Astrocyte of the spinal cord (primary cell): ENCODE data around the gene APLP2.
A peak's percentile ranks its signal among the peaks of the same experiment; 100 is the strongest.
"Not testable (repeated sequence)": the region's sequence is repeated elsewhere in the genome, so short reads cannot be mapped to it uniquely, and the experiment has no call there.

Experiments
- DNase-seq: peaks from one replicate; pipeline ENCODE4 v3.0.0; 2011; ENCODE audit warnings: low read depth, low spot score
- H3K4me3 ChIP-seq: 2 replicates; pipeline ENCODE4 v1.5.1; 2011; ENCODE audit warnings: low read depth, mild to moderate bottlenecking, low read length, moderate library complexity
- CTCF ChIP-seq: IDR thresholded peaks from 2 replicates; pipeline ENCODE4 v1.5.1; 2012; ENCODE audit warnings: low read depth, mild to moderate bottlenecking, low read length, inconsistent platforms
- in situ Hi-C: cut with HindIII; loops from 2 replicates; pipeline ENCODE4 v1.10.0; 2017; ENCODE audit warnings: low sequenced_read_pairs

The APLP2 gene

DNA sequence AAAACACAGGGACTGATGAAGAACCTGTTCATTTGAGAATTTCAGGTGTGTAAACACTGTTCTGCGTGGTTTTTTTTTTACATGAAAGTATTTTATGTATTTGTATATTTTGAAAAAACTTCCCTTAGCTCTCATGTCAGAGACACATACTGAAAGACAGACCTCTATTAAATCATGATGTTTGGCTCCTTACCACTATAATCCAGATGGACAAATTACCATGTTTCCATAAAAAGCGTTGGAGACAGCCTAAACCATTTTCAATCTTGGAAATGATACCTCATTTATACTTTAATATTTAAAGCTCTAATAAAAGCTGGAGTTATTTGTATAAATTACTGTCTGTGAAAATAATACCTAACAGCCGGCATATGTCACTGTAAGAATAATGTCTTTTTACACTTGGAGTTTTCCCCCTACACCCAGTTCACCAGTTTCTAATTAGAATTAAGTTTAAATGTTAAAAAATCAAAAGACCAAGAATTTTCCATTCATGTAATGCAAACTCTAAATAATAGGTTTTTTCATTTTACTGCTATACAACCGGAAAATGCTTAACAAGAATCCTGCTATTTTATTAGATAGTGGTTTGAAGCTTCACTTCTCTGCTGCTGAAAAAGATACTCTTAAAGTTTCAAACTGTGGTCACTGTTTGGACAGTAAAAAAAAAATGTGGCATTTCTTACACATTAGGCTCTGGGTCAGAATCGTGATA is 30.8 kb downstream of the APLP2 start:
- in situ Hi-C loops, result no loop called here
- TF ChIP-seq CTCF, result no peak
- H3K4me3 ChIP-seq, result no peak overlapping the region
- no peak for DNase-seq

GRCh38 chr11:130101661-130102060 is 32.0 kb downstream of the APLP2 start:
- H3K4me3 ChIP-seq, result no peak overlapping the region
- no peak for DNase-seq
- no peak for TF ChIP-seq CTCF
- in situ Hi-C loops, result no loop called here

- in situ Hi-C loops, result no loop called here
- no peak overlapping the region for H3K4me3 ChIP-seq
- TF ChIP-seq CTCF, result no peak
- no peak for DNase-seq
Measured at GRCh38 chr11:130102301-130103249, 32.9 kb downstream of the APLP2 start.

- no peak overlapping the region for H3K4me3 ChIP-seq
- in situ Hi-C loops, result no loop called here
- TF ChIP-seq CTCF, result no peak
- peak; percentile 95 for DNase-seq
Measured at GRCh38 chr11:130103296-130103814, 33.7 kb downstream of the APLP2 start.

- no peak overlapping the region for H3K4me3 ChIP-seq
- TF ChIP-seq CTCF, result no peak
- DNase-seq, result no peak
- in situ Hi-C loops, result no loop called here
Measured at GRCh38 chr11:130106381-130106780, 36.7 kb downstream of the APLP2 start.

GRCh38 chr11:130108671-130109070 is 39.0 kb downstream of the APLP2 start:
- DNase-seq, H3K4me3 ChIP-seq, in situ Hi-C loops: not testable (repeated sequence)

DNA sequence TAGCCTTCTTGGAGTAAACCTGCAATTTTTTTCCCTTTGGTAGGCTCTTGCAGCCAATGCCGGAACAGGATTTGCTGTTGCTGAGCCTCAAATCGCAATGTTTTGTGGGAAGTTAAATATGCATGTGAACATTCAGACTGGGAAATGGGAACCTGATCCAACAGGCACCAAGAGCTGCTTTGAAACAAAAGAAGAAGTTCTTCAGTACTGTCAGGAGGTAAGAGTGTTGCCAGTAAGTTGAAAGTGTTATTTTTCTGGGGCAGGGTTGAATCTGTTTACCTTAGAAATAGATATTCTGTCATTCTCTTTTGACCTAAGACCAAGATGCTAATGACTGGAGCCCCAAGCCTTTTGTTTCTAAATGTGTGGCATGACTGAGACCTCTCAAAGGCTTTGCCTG is 39.7 kb downstream of the APLP2 start:
- DNase-seq, result no peak
- H3K4me3 ChIP-seq, result no peak overlapping the region
- in situ Hi-C loops, result no loop called here
- no peak for TF ChIP-seq CTCF
